HS-27A (cell line): ENCODE results near the gene CNTNAP2.

Source experiments
- DNase-seq: peaks from one replicate; pipeline ENCODE4 v3.0.0-alpha.2; 2012; ENCODE audit warnings: low read depth, missing footprints

The CNTNAP2 gene

GRCh38 chr7:147022056-147022455 is 905.5 kb downstream of the CNTNAP2 start:
- DNase-seq = no peak

GRCh38 chr7:147023440-147023839 is 906.8 kb downstream of the CNTNAP2 start:
- no peak for DNase-seq

GRCh38 chr7:147029953-147030352 is 913.4 kb downstream of the CNTNAP2 start:
- DNase-seq = no peak

- DNase-seq = no peak
Observed at GRCh38 chr7:147033641-147034040, 917.0 kb downstream of the CNTNAP2 start.

GRCh38 chr7:147041438-147041837 is 924.8 kb downstream of the CNTNAP2 start:
- no peak for DNase-seq

- DNase-seq = no peak
Observed at GRCh38 chr7:147044941-147045340, 928.3 kb downstream of the CNTNAP2 start.

- no peak for DNase-seq
Observed at GRCh38 chr7:147047696-147048095, 931.1 kb downstream of the CNTNAP2 start.

GRCh38 chr7:147048864-147049263 is 932.3 kb downstream of the CNTNAP2 start:
- DNase-seq = no peak

GRCh38 chr7:147052818-147053217 is 936.2 kb downstream of the CNTNAP2 start:
- no peak for DNase-seq

- DNase-seq = no peak
Observed at GRCh38 chr7:147053746-147054145, 937.1 kb downstream of the CNTNAP2 start.

GRCh38 chr7:147060070-147060469 is 943.5 kb downstream of the CNTNAP2 start:
- DNase-seq = no peak

GRCh38 chr7:147062897-147063296 is 946.3 kb downstream of the CNTNAP2 start:
- no peak for DNase-seq

GRCh38 chr7:147068842-147069241 is 952.2 kb downstream of the CNTNAP2 start:
- no peak for DNase-seq

- no peak for DNase-seq
Observed at GRCh38 chr7:147069771-147070170, 953.2 kb downstream of the CNTNAP2 start.

- DNase-seq = no peak
Observed at GRCh38 chr7:147070886-147071285, 954.3 kb downstream of the CNTNAP2 start.

- DNase-seq = no peak
Observed at GRCh38 chr7:147071536-147071935, 954.9 kb downstream of the CNTNAP2 start.

GRCh38 chr7:147078312-147078711 is 961.7 kb downstream of the CNTNAP2 start:
- no peak for DNase-seq

GRCh38 chr7:147079083-147079482 is 962.5 kb downstream of the CNTNAP2 start:
- no peak for DNase-seq

GRCh38 chr7:147079921-147080420 is 963.4 kb downstream of the CNTNAP2 start:
- DNase-seq = no peak

- no peak for DNase-seq
Observed at GRCh38 chr7:147081117-147081516, 964.5 kb downstream of the CNTNAP2 start.

- no peak for DNase-seq
Observed at GRCh38 chr7:147089051-147089461, 972.5 kb downstream of the CNTNAP2 start.

GRCh38 chr7:147089608-147090007 is 973.0 kb downstream of the CNTNAP2 start:
- no peak for DNase-seq

GRCh38 chr7:147096629-147097028 is 980.0 kb downstream of the CNTNAP2 start:
- DNase-seq = no peak

- no peak for DNase-seq
Observed at GRCh38 chr7:147103224-147103623, 986.6 kb downstream of the CNTNAP2 start.

- DNase-seq = no peak
Observed at GRCh38 chr7:147106746-147107145, 990.1 kb downstream of the CNTNAP2 start.
